HEK293 (cell line): Measurements from ENCODE around the gene OPN1SW.

ENCODE experiments used
- BCL11A ChIP-seq: fragments of 450-650 bp; formaldehyde crosslinking; IDR thresholded peaks from 2 replicates; pipeline ENCODE4 v1.5.1; 2016; ENCODE audit warnings: low read depth, missing biosample characterization, missing genetic modification characterization
- IKZF3 ChIP-seq: fragments of 450-650 bp; IDR thresholded peaks from 2 replicates; pipeline ENCODE4 v1.5.0; 2018; ENCODE audit warnings: missing biosample characterization, mild to moderate bottlenecking, missing genetic modification characterization, moderate library complexity
- MZF1 ChIP-seq: fragments of 450-650 bp; formaldehyde crosslinking; IDR thresholded peaks from 2 replicates; pipeline ENCODE4 v1.5.1; 2017; ENCODE audit warnings: missing biosample characterization, missing genetic modification characterization, borderline replicate concordance
- PATZ1 ChIP-seq: fragments of 450-650 bp; formaldehyde crosslinking; IDR thresholded peaks from 2 replicates; pipeline ENCODE4 v1.5.1; 2016; ENCODE audit warnings: missing biosample characterization, missing genetic modification characterization
- PRDM2 ChIP-seq: fragments of 450-650 bp; formaldehyde crosslinking; IDR thresholded peaks from 2 replicates; pipeline ENCODE4 v1.5.1; 2016; ENCODE audit warnings: missing biosample characterization, missing genetic modification characterization, borderline replicate concordance
- TRIM28 ChIP-seq: IDR thresholded peaks from 2 replicates; pipeline ENCODE4 v1.6.1; 2011; ENCODE audit warnings: low read length, control low read depth, borderline replicate concordance
- ZBTB17 ChIP-seq: fragments of 450-650 bp; formaldehyde crosslinking; IDR thresholded peaks from 2 replicates; pipeline ENCODE4 v1.5.1; 2016; ENCODE audit warnings: missing biosample characterization, missing genetic modification characterization
- ZBTB44 ChIP-seq: fragments of 450-650 bp; IDR thresholded peaks from 2 replicates; pipeline ENCODE4 v1.5.1; 2018; ENCODE audit warnings: missing biosample characterization, mild to moderate bottlenecking, missing genetic modification characterization
- ZBTB8A ChIP-seq: fragments of 450-650 bp; formaldehyde crosslinking; IDR thresholded peaks from 2 replicates; pipeline ENCODE4 v1.5.1; 2016; ENCODE audit warnings: missing biosample characterization, missing genetic modification characterization
- ZNF114 ChIP-seq: fragments of 450-650 bp; formaldehyde crosslinking; IDR thresholded peaks from 2 replicates; pipeline ENCODE4 v1.5.0; 2017; ENCODE audit warnings: missing biosample characterization, missing genetic modification characterization
- ZNF148 ChIP-seq: fragments of 450-650 bp; formaldehyde crosslinking; IDR thresholded peaks from 2 replicates; pipeline ENCODE4 v1.5.0; 2017; ENCODE audit warnings: missing biosample characterization, missing genetic modification characterization, borderline replicate concordance
- ZNF221 ChIP-seq: fragments of 450-650 bp; formaldehyde crosslinking; IDR thresholded peaks from 2 replicates; pipeline ENCODE4 v1.5.1; 2017; ENCODE audit warnings: missing biosample characterization, missing genetic modification characterization, borderline replicate concordance
- ZNF302 ChIP-seq: fragments of 450-650 bp; formaldehyde crosslinking; IDR thresholded peaks from 2 replicates; pipeline ENCODE4 v1.5.1; 2016; ENCODE audit warnings: missing biosample characterization, missing genetic modification characterization, low read depth
- ZNF324 ChIP-seq: fragments of 450-650 bp; formaldehyde crosslinking; IDR thresholded peaks from 2 replicates; pipeline ENCODE4 v1.5.1; 2016; ENCODE audit warnings: missing biosample characterization, missing genetic modification characterization
- ZNF366 ChIP-seq: fragments of 450-650 bp; formaldehyde crosslinking; conservative IDR thresholded peaks from 2 replicates; pipeline ENCODE4 v1.5.1; 2016; ENCODE audit warnings: missing biosample characterization, missing genetic modification characterization
- ZNF473 ChIP-seq: fragments of 450-650 bp; formaldehyde crosslinking; IDR thresholded peaks from 2 replicates; pipeline ENCODE4 v1.5.1; 2017; ENCODE audit warnings: missing biosample characterization, missing genetic modification characterization
- ZNF514 ChIP-seq: fragments of 450-650 bp; formaldehyde crosslinking; IDR thresholded peaks from 2 replicates; pipeline ENCODE4 v1.5.1; 2016; ENCODE audit warnings: missing biosample characterization, missing genetic modification characterization
- ZNF558 ChIP-seq: fragments of 450-650 bp; formaldehyde crosslinking; IDR thresholded peaks from 2 replicates; pipeline ENCODE4 v1.5.1; 2016; ENCODE audit warnings: missing biosample characterization, missing genetic modification characterization
- ZNF639 ChIP-seq: fragments of 450-650 bp; formaldehyde crosslinking; IDR thresholded peaks from 2 replicates; pipeline ENCODE4 v1.5.1; 2016; ENCODE audit warnings: missing biosample characterization, missing genetic modification characterization
- ZNF692 ChIP-seq: fragments of 450-650 bp; formaldehyde crosslinking; IDR thresholded peaks from 2 replicates; pipeline ENCODE4 v1.5.1; 2016; ENCODE audit warnings: missing biosample characterization, missing genetic modification characterization
- ZNF704 ChIP-seq: fragments of 450-650 bp; formaldehyde crosslinking; IDR thresholded peaks from 2 replicates; pipeline ENCODE4 v1.5.1; 2016; ENCODE audit warnings: missing biosample characterization, missing genetic modification characterization

The OPN1SW gene

GRCh38 chr7:128783143-128783861 is 7.7 kb upstream of the OPN1SW start (continued):
- TF ChIP-seq ZNF148, result 0 out of 2 replicates have a peak, but pooled peaks have one; percentile 54
- peak; percentile 94; the same call in 1 of the 2 replicates for TF ChIP-seq ZNF221 (tag by site-specific recombination)
- peak; percentile 89 for TF ChIP-seq ZNF692
- no peak for TF ChIP-seq ZNF639 (tag by site-specific recombination)
- TF ChIP-seq BCL11A (tag by site-specific recombination), result no peak
- no peak for TF ChIP-seq ZNF302 (tag by site-specific recombination)
- TF ChIP-seq ZNF114 (tag by site-specific recombination), result no peak
- no peak for TF ChIP-seq ZBTB44 (tag by site-specific recombination)
- peak; percentile 80 for TF ChIP-seq ZBTB8A
- peak; percentile 81 for TF ChIP-seq ZNF324
- no peak for TF ChIP-seq ZNF704 (tag by site-specific recombination)
- peak; percentile 61; the same call in 1 of the 2 replicates for TF ChIP-seq PATZ1 (tag by site-specific recombination)
- TF ChIP-seq ZNF558, result peak; percentile 20; the same call in 1 of the 2 replicates
- no peak for TF ChIP-seq PRDM2 (tag by site-specific recombination)
- TF ChIP-seq ZBTB17, result peak; percentile 95
- peak; percentile 49; the same call in 1 of the 2 replicates for TF ChIP-seq IKZF3
- peak; percentile 64; the same call in 1 of the 2 replicates for TF ChIP-seq TRIM28
- no peak for TF ChIP-seq ZNF514 (tag by site-specific recombination)
- 0 out of 2 replicates have a peak, but pooled peaks have one; percentile 13 for TF ChIP-seq MZF1
- TF ChIP-seq ZNF366, result peak; percentile 34; the same call in 1 of the 2 replicates
- no peak for TF ChIP-seq ZNF473 (tag by site-specific recombination)
